IMR-90 (cell line): ENCODE results near the gene ABTB2. TPM values are rescaled to one million over a fixed set of nuclear protein-coding genes. Genes with fewer than 3 reads are reported as not detected.

ENCODE experiments used
- ATAC-seq: fragments of 200-7000 bp; cut with Tn5 transposase; 2 replicates; pipeline ENCODE4 v1.9.1; 2020; ENCODE audit warnings: low read depth, mild to moderate bottlenecking, moderate library complexity
- BruUV-seq: library from RNA; stranded (reverse); fragments of 400-500 nt; replicated peaks from 2 replicates; lab custom pipeline; 2021; lab: Mats Ljungman, UMichigan
- CTCF ChIA-PET: fragments of 300-600 bp; formaldehyde crosslinking; extraction: SDS; loops from one replicate; lab custom pipeline; 2021; ENCODE audit warnings: antibody characterized with exemption; lab: Yijun Ruan, JAX
- POLR2A ChIA-PET: fragments of 300-600 bp; sonication (Branson Sonifier 250); formaldehyde crosslinking; loops from one replicate; lab custom pipeline; 2022; ENCODE audit warnings: antibody characterized with exemption; ENCODE audit not compliant: unreplicated experiment; lab: Charles Lee
- DNase-seq: peaks from one replicate; pipeline ENCODE4 v3.0.0; 2013
- H2AFZ ChIP-seq: replicated peaks from 2 replicates; pipeline ENCODE3; 2013; ENCODE audit warnings: low read length, mild to moderate bottlenecking; ENCODE audit not compliant: poor library complexity
- H2AK5ac ChIP-seq: 2 replicates; pipeline ENCODE4 v1.6.1; 2013; ENCODE audit warnings: low read depth, low read length, inconsistent platforms
- H2AK9ac ChIP-seq: replicated peaks from 2 replicates; pipeline ENCODE3; 2013; ENCODE audit warnings: mild to moderate bottlenecking, low read depth, low read length, moderate library complexity; ENCODE audit not compliant: poor library complexity
- H2BK120ac ChIP-seq: 2 replicates; pipeline ENCODE4 v1.6.1; 2013; ENCODE audit warnings: low read depth, low read length, inconsistent platforms
- H2BK15ac ChIP-seq: 3 replicates; pipeline ENCODE4 v1.6.1; 2013; ENCODE audit warnings: low read depth, low read length, inconsistent platforms
- H2BK20ac ChIP-seq: 2 replicates; pipeline ENCODE4 v1.6.1; 2013; ENCODE audit warnings: low read depth, mild to moderate bottlenecking, inconsistent platforms, low read length, moderate library complexity
- H2BK5ac ChIP-seq: 2 replicates; pipeline ENCODE4 v1.6.1; 2013; ENCODE audit warnings: mild to moderate bottlenecking, low read depth, low read length, inconsistent platforms; ENCODE audit not compliant: poor library complexity, severe bottlenecking
- H3K14ac ChIP-seq: replicated peaks from 2 replicates; pipeline ENCODE4 v1.6.1; 2013; ENCODE audit warnings: low read depth, low read length, inconsistent platforms
- H3K18ac ChIP-seq: 2 replicates; pipeline ENCODE4 v1.6.1; 2013; ENCODE audit warnings: low read depth, low read length, control low read depth
- H3K23ac ChIP-seq: 2 replicates; pipeline ENCODE4 v1.6.1; 2013; ENCODE audit warnings: low read depth, low read length, inconsistent platforms
- H3K27ac ChIP-seq: 2 replicates; pipeline ENCODE4 v1.5.1; 2013; ENCODE audit warnings: mild to moderate bottlenecking, control low read depth, low read length; ENCODE audit not compliant: insufficient read depth
- H3K27me3 ChIP-seq: 2 replicates; pipeline ENCODE4 v1.6.1; 2013; ENCODE audit warnings: low read length; ENCODE audit not compliant: control insufficient read depth, insufficient read depth
- H3K36me3 ChIP-seq: 2 replicates; pipeline ENCODE4 v1.6.1; 2013; ENCODE audit warnings: low read length, mixed read lengths; ENCODE audit not compliant: control insufficient read depth, insufficient read depth
- H3K4ac ChIP-seq: 2 replicates; pipeline ENCODE4 v1.6.1; 2013; ENCODE audit warnings: low read depth, low read length, inconsistent platforms
- H3K4me1 ChIP-seq: 2 replicates; pipeline ENCODE4 v1.6.1; 2013; ENCODE audit warnings: low read length, mixed read lengths; ENCODE audit not compliant: control insufficient read depth, insufficient read depth
- H3K4me2 ChIP-seq: 2 replicates; pipeline ENCODE4 v1.6.1; 2013; ENCODE audit warnings: low read depth, mild to moderate bottlenecking, control low read depth, low read length, moderate library complexity
- H3K4me3 ChIP-seq: 2 replicates; pipeline ENCODE4 v1.5.1; 2013; ENCODE audit warnings: low read depth, mild to moderate bottlenecking, control low read depth, low read length, moderate library complexity; ENCODE audit not compliant: insufficient read depth
- H3K56ac ChIP-seq: 2 replicates; pipeline ENCODE4 v1.6.1; 2013; ENCODE audit warnings: low read length, inconsistent platforms; ENCODE audit not compliant: insufficient read depth; ENCODE audit errors: extremely low read depth
- H3K79me1 ChIP-seq, 2 experiments: 2 replicates each; pipeline ENCODE4 v1.6.1; 2013; ENCODE audit warnings: low read length in 2 of 2, inconsistent platforms in 1 of 2, low read depth in 1 of 2
- H3K9ac ChIP-seq: 2 replicates; pipeline ENCODE4 v1.6.1; 2013; ENCODE audit warnings: low read depth, low read length, control low read depth
- H3K9me1 ChIP-seq: 2 replicates; pipeline ENCODE4 v1.6.1; 2013; ENCODE audit warnings: low read length, inconsistent platforms; ENCODE audit not compliant: insufficient read depth
- H3K9me3 ChIP-seq: 2 replicates; pipeline ENCODE4 v1.6.1; 2013; ENCODE audit warnings: low read length; ENCODE audit not compliant: control insufficient read depth, insufficient read depth
- H4K20me1 ChIP-seq: 2 replicates; pipeline ENCODE4 v1.6.1; 2013; ENCODE audit warnings: low read length, inconsistent platforms; ENCODE audit not compliant: insufficient read depth
- H4K5ac ChIP-seq: 2 replicates; pipeline ENCODE4 v1.6.1; 2013; ENCODE audit warnings: mild to moderate bottlenecking, low read depth, low read length, control low read depth
- H4K8ac ChIP-seq, 2 experiments: 2 replicates each; pipeline ENCODE4 v1.6.1; 2013; ENCODE audit warnings: low read depth in 2 of 2, low read length in 2 of 2, control low read depth in 1 of 2, inconsistent platforms in 1 of 2
- H4K91ac ChIP-seq: 2 replicates; pipeline ENCODE4 v1.6.1; 2013; ENCODE audit warnings: low read depth, low read length, inconsistent platforms; ENCODE audit not compliant: insufficient read depth
- FOS ChIP-seq: fragments of 150-350 bp; IDR thresholded peaks from 2 replicates; pipeline ENCODE4 v1.6.1; 2016; ENCODE audit warnings: low read depth, low read length
- NFE2L2 ChIP-seq: fragments of 150-350 bp; IDR thresholded peaks from 2 replicates; pipeline ENCODE4 v1.6.1; 2016; ENCODE audit warnings: low read depth, mild to moderate bottlenecking, low read length
- POLR2A ChIP-seq: IDR thresholded peaks from 2 replicates; pipeline ENCODE4 v1.6.1; 2012; ENCODE audit warnings: mild to moderate bottlenecking, low read depth, low read length
- RCOR1 ChIP-seq: IDR thresholded peaks from 2 replicates; pipeline ENCODE4 v1.6.1; 2012; ENCODE audit warnings: mild to moderate bottlenecking, low read length, improper control_type of control experiment; ENCODE audit not compliant: insufficient replicate concordance
- SMC3 ChIP-seq: fragments of 150-350 bp; IDR thresholded peaks from 2 replicates; pipeline ENCODE4 v1.6.1; 2016; ENCODE audit warnings: low read depth, mild to moderate bottlenecking, antibody characterized with exemption, low read length, moderate library complexity
- WGBS, 2 experiments: methylation state at CpG; one replicate each; pipeline versions ENCODE4 v1.1.5 to v1.1.7; 2013; ENCODE audit warnings: missing lambda C conversion rate in 2 of 2; ENCODE audit not compliant: insufficient read length in 1 of 2; ENCODE audit errors: extremely low coverage in 2 of 2; 5-methylcytosine and 5-hydroxymethylcytosine counted together
- dilution Hi-C: fragments of 300-500 bp; cut with HindIII; formaldehyde crosslinking; loops from one replicate; pipeline ENCODE4 v1.14.3; 2018; ENCODE audit warnings: low sequenced_read_pairs; ENCODE audit not compliant: unreplicated experiment
- in situ Hi-C: fragments of 300-500 bp; cut with MboI; formaldehyde crosslinking; loops from 3 replicates; pipeline ENCODE4 v1.14.3; 2019; ENCODE audit warnings: low sequenced_read_pairs, inconsistent platforms, mixed read lengths
- intact Hi-C: fragments of 100-400 bp; cut with micrococcal nuclease; formaldehyde crosslinking; loops from 2 replicates; pipeline ENCODE4 v1.10.0; 2022
- polyA plus RNA-seq, 3 experiments: library from polyadenylated mRNA; depleted of rRNA; stranded (reverse); fragments of >200 nt; gene quantifications; 2 replicates each; pipeline ENCODE4 v1.2.3, GENCODE V29; 2012; ENCODE audit warnings: low replicate concordance in 1 of 3
- total RNA-seq: library from RNA; depleted of rRNA; stranded (reverse); fragments of >200 nt; gene quantifications from 2 replicates; pipeline ENCODE4 v1.2.3, GENCODE V29; 2012

Gene ABTB2
- total and polyA plus RNA-seq, 2 of the 4 experiments (the other 2 are of a cell fraction): 0.18 to 2.0 TPM

DNA sequence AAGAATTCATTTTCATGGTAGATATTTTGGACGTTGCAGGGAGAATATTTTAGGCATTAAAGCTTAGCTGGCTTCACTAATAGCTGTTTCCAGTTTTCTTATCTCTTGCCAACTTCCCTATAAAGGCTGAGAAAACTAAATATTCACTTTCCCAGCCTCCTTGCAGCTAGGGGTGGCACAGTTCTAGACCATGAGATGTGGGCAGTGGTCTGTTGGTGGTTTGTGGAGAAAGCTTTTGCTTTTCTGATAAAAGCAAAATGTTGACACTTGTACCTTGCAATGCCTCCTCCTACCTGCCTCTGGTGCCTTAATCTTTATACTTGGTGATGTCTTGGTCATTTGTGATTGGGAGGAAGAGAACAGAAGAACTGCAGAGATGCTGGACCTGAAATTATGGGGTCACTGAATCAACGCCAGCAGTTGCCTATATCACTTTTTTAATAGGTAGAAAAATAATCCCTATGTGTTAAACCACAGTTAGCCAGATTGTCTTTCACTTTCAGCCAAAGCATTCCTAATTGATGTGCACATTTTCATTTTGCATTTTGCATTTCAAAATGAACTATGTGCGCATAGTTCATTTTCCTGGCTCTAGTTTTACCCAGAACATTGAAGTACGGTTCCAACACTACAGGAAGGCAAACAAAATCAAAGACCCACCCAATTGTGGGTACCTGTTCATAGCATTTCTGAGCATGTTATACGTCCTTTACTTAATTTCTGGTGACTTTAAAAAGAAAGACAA is 24.9 kb upstream of the ABTB2 start:
- Histone ChIP-seq H2AK9ac (no peak overlapping the region), H3K18ac (no peak overlapping the region), H3K27ac (no peak overlapping the region), H3K9ac (no peak overlapping the region), H2BK20ac (no peak overlapping the region), H2AK5ac (no peak overlapping the region), H2BK120ac (no peak overlapping the region), H2BK15ac (no peak overlapping the region), H3K23ac (no peak overlapping the region), H3K4me3 (no peak overlapping the region), H2AFZ (no peak overlapping the region), H3K56ac (no peak overlapping the region), H4K8ac (no peak overlapping the region), H3K14ac (no peak overlapping the region), H3K4me2 (no peak overlapping the region), H4K5ac (no peak overlapping the region), H3K9me3 (peaks cover 5% of the 10 kb centered on the region), H3K4me1 (peaks cover 3% of the 10 kb centered on the region; the same call in 1 of the 2 replicates), H3K9me1 (no peaks in the 10 kb centered on the region), H4K91ac (no peak overlapping the region), H3K79me1 (no peaks in the 10 kb centered on the region), H3K27me3 (0 out of 2 replicates have a peak, but pooled peaks cover 4% of the 10 kb centered on the region), H3K36me3 (no peaks in the 10 kb centered on the region), H3K4ac (no peak overlapping the region), H2BK5ac (no peak overlapping the region), H4K20me1 (no peaks in the 10 kb centered on the region)
- BruUV-seq: no TSS peak
- ATAC-seq (no peak), DNase-seq (no peak)
- WGBS, 2 experiments: 80% methylated on average over 1 of the region's 5 CpGs; no CpG with 5 or more reads in 1 of the 2 experiments
- dilution Hi-C loops (no loop called here), in situ Hi-C loops (no loop called here), intact Hi-C loops (no loop called here)
- POLR2A ChIA-PET: no interaction called here
- CTCF ChIA-PET: no interaction called here
- TF ChIP-seq NFE2L2 (no peak), POLR2A (no peak), SMC3 (no peak), RCOR1 (no peak), FOS (no peak)
